HG02852 (cell line): Measurements from ENCODE around the gene SHISAL1.

Experiments
- ATAC-seq: cut with Tn5 transposase; IDR thresholded peaks from one replicate; pipeline ENCODE4 v1.9.1; 2021; ENCODE audit warnings: mild to moderate bottlenecking, moderate library complexity; ENCODE audit not compliant: unreplicated experiment

Gene SHISAL1

GRCh38 chr22:44312766-44313165 lies at the start of gene SHISAL1:
Gene SHISAL1, minus strand, starts transcription at chr22:44312951. Its CDS starts 12,006 bp downstream, at chr22:44300945.
- no peak for ATAC-seq

- no peak for ATAC-seq
Observed at GRCh38 chr22:44361391-44362126, 48.8 kb upstream of the SHISAL1 start.

GRCh38 chr22:44360668-44361381 lies 48.1 kb upstream of the SHISAL1 start:
- ATAC-seq, result no peak

GRCh38 chr22:44360306-44360667 lies 47.5 kb upstream of the SHISAL1 start:
- no peak for ATAC-seq

- no peak for ATAC-seq
Observed at GRCh38 chr22:44359496-44360110, 46.9 kb upstream of the SHISAL1 start.

GRCh38 chr22:44358709-44359440 lies 46.1 kb upstream of the SHISAL1 start:
- no peak for ATAC-seq

- ATAC-seq, result no peak
Observed at GRCh38 chr22:44357966-44358465, 45.3 kb upstream of the SHISAL1 start.

GRCh38 chr22:44357296-44357965 lies 44.7 kb upstream of the SHISAL1 start:
- ATAC-seq, result no peak

- no peak for ATAC-seq
Observed at GRCh38 chr22:44355716-44356070, 42.9 kb upstream of the SHISAL1 start.

- no peak for ATAC-seq
Observed at GRCh38 chr22:44354288-44354687, 41.5 kb upstream of the SHISAL1 start.

GRCh38 chr22:44353041-44353440 lies 40.3 kb upstream of the SHISAL1 start:
- ATAC-seq, result no peak

GRCh38 chr22:44352378-44353035 lies 39.8 kb upstream of the SHISAL1 start:
- ATAC-seq, result no peak

- no peak for ATAC-seq
Observed at GRCh38 chr22:44351685-44352377, 39.1 kb upstream of the SHISAL1 start.

- no peak for ATAC-seq
Observed at GRCh38 chr22:44351037-44351436, 38.3 kb upstream of the SHISAL1 start.

- no peak for ATAC-seq
Observed at GRCh38 chr22:44349594-44349993, 36.8 kb upstream of the SHISAL1 start.

GRCh38 chr22:44348971-44349560 lies 36.3 kb upstream of the SHISAL1 start:
- ATAC-seq, result no peak

GRCh38 chr22:44347549-44347948 lies 34.8 kb upstream of the SHISAL1 start:
- ATAC-seq, result no peak

GRCh38 chr22:44347080-44347479 lies 34.3 kb upstream of the SHISAL1 start:
- no peak for ATAC-seq

GRCh38 chr22:44345872-44346271 lies 33.1 kb upstream of the SHISAL1 start:
- ATAC-seq, result no peak
